Neural cell (in vitro differentiated cells): Measurements from ENCODE around the gene EXOC4. TPM values are rescaled to one million over a fixed set of nuclear protein-coding genes. Genes with fewer than 3 reads are reported as not detected.

Experiments
- H2AFZ ChIP-seq: fragments of 200-600, 300-800 bp; sonication (generic), shearing (Covaris generic); 2 replicates; pipeline ENCODE4 v1.6.0; 2014; ENCODE audit warnings: low read depth, mild to moderate bottlenecking, antibody characterized with exemption, low read length, moderate library complexity
- H3F3A ChIP-seq: fragments of 200-600 bp; shearing (Covaris generic); 2 replicates; pipeline ENCODE4 v1.6.1; 2016; ENCODE audit warnings: mild to moderate bottlenecking, moderate library complexity, mixed read lengths, antibody characterized with exemption, low read length; ENCODE audit not compliant: insufficient read depth, poor library complexity, severe bottlenecking
- H3K27ac ChIP-seq: fragments of 200-600, 300-800 bp; sonication (generic), shearing (Covaris generic); 2 replicates; pipeline ENCODE4 v1.5.1; 2014; ENCODE audit warnings: mild to moderate bottlenecking, low read length, moderate library complexity
- H3K27me3 ChIP-seq: fragments of 300-800, 200-600 bp; sonication (generic), shearing (Covaris generic); 2 replicates; pipeline ENCODE4 v1.6.0; 2014; ENCODE audit warnings: mild to moderate bottlenecking, low read depth, low read length, moderate library complexity; ENCODE audit not compliant: insufficient read depth
- H3K36me3 ChIP-seq: fragments of 300-800, 200-600 bp; sonication (generic), shearing (Covaris generic); 2 replicates; pipeline ENCODE4 v1.5.1; 2014; ENCODE audit warnings: mild to moderate bottlenecking, antibody characterized with exemption, low read length, moderate library complexity; ENCODE audit not compliant: insufficient read depth
- H3K4me2 ChIP-seq: fragments of 300-800, 200-600 bp; sonication (generic), shearing (Covaris generic); 2 replicates; pipeline ENCODE4 v1.6.0; 2014; ENCODE audit warnings: mild to moderate bottlenecking, low read length
- H3K4me3 ChIP-seq: fragments of 300-800, 200-600 bp; sonication (generic), shearing (Covaris generic); 2 replicates; pipeline ENCODE4 v1.5.1; 2014; ENCODE audit warnings: mild to moderate bottlenecking, low read length, moderate library complexity
- H3K79me2 ChIP-seq: fragments of 200-600 bp; shearing (Covaris generic); replicated peaks from 2 replicates; pipeline ENCODE4 v1.6.0; 2014; ENCODE audit warnings: mild to moderate bottlenecking, low read length, moderate library complexity; ENCODE audit not compliant: insufficient read depth
- H3K9ac ChIP-seq: fragments of 300-800, 200-600 bp; sonication (generic), shearing (Covaris generic); 2 replicates; pipeline ENCODE4 v1.6.1; 2016; ENCODE audit warnings: mild to moderate bottlenecking, low read length, mixed read lengths
- H3K9me2 ChIP-seq: fragments of 200-600 bp; shearing (Covaris generic); 2 replicates; pipeline ENCODE4 v1.6.1; 2016; ENCODE audit warnings: mild to moderate bottlenecking, low read length, mixed read lengths; ENCODE audit not compliant: insufficient read depth
- H3K9me3 ChIP-seq: fragments of 200-600, 300-800 bp; sonication (generic), shearing (Covaris generic); 2 replicates; pipeline ENCODE4 v1.6.1; 2016; ENCODE audit warnings: mild to moderate bottlenecking, mixed run types, low read length, moderate library complexity, mixed read lengths
- H4K20me1 ChIP-seq: fragments of 200-600 bp; shearing (Covaris generic); 2 replicates; pipeline ENCODE4 v1.6.1; 2016; ENCODE audit warnings: mild to moderate bottlenecking, mixed run types; ENCODE audit not compliant: insufficient read depth
- EP300 ChIP-seq: fragments of 450-650 bp; conservative IDR thresholded peaks from 2 replicates; pipeline ENCODE4 v1.6.1; 2014; ENCODE audit warnings: antibody characterized with exemption, mild to moderate bottlenecking, moderate library complexity; ENCODE audit not compliant: poor library complexity, severe bottlenecking
- EZH2 ChIP-seq: fragments of 200-600, 300-800 bp; shearing (Covaris generic), sonication (generic); IDR thresholded peaks from 2 replicates; pipeline ENCODE4 v1.6.1; 2014; ENCODE audit warnings: antibody characterized with exemption, low read length, borderline replicate concordance, mild to moderate bottlenecking; ENCODE audit not compliant: insufficient read depth, poor library complexity, severe bottlenecking
- MXI1 ChIP-seq: fragments of 450-650 bp; conservative IDR thresholded peaks from 2 replicates; pipeline ENCODE4 v1.6.1; 2014; ENCODE audit warnings: antibody characterized with exemption, mild to moderate bottlenecking; ENCODE audit not compliant: poor library complexity, severe bottlenecking
- POLR2AphosphoS5 ChIP-seq: IDR thresholded peaks from 2 replicates; pipeline ENCODE4 v1.6.1; 2012
- RAD21 ChIP-seq: fragments of 450-650 bp; conservative IDR thresholded peaks from 2 replicates; pipeline ENCODE4 v1.6.1; 2014; ENCODE audit warnings: antibody characterized with exemption, mild to moderate bottlenecking, moderate library complexity
- SMC3 ChIP-seq: fragments of 450-650 bp; conservative IDR thresholded peaks from 2 replicates; pipeline ENCODE4 v1.6.1; 2014; ENCODE audit warnings: antibody characterized with exemption, mild to moderate bottlenecking, moderate library complexity; ENCODE audit not compliant: poor library complexity
- TAF1 ChIP-seq: IDR thresholded peaks from 2 replicates; pipeline ENCODE4 v1.6.1; 2012; ENCODE audit warnings: low read depth
- polyA plus RNA-seq: library from polyadenylated mRNA; depleted of rRNA; stranded (reverse); fragments of >200 nt; gene quantifications from 2 replicates; pipeline ENCODE4 v1.2.3, GENCODE V29; 2014
- TF ChIP-seq, protein P1 (sequence below): fragments of 450-650 bp; IDR thresholded peaks from 2 replicates; pipeline ENCODE4 v1.5.1; 2014; ENCODE audit warnings: antibody characterized with exemption, mild to moderate bottlenecking, moderate library complexity; ENCODE audit not compliant: poor library complexity, severe bottlenecking
- TF ChIP-seq, protein P2 (sequence below): IDR thresholded peaks from 2 replicates; pipeline ENCODE4 v1.6.1; 2012; ENCODE audit warnings: borderline replicate concordance

The EXOC4 gene
- polyA plus RNA-seq, 1 donor from 2014 or later: 36.5 TPM

DNA sequence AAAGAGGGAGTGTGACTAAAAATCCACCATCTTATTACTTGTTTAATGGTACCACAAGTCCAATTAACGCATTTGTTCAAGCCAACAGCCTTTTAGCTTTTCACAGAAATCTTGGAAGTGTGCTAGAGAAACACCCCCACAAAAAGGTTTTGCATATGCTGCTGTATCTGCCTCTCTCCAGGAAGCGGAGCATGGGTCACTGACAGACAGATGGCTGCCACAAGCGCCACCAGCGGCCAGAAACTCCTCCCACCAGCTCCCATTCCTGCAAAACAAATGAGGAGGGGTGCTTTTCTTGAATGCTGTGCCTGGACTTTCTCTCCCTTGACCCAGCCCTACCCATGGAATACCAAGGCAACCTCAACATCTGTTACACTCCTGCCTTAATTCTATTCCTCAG, 698.0 kb downstream of the EXOC4 start:
- H3K9me2 ChIP-seq: no peaks in the 10 kb centered on the region
- TF ChIP-seq POLR2AphosphoS5 (no peak), MXI1 (no peak), EP300 (no peak), RAD21 (no peak), SMC3 (no peak), EZH2 (no peak), TAF1 (no peak)
- TF ChIP-seq, protein P1, sequence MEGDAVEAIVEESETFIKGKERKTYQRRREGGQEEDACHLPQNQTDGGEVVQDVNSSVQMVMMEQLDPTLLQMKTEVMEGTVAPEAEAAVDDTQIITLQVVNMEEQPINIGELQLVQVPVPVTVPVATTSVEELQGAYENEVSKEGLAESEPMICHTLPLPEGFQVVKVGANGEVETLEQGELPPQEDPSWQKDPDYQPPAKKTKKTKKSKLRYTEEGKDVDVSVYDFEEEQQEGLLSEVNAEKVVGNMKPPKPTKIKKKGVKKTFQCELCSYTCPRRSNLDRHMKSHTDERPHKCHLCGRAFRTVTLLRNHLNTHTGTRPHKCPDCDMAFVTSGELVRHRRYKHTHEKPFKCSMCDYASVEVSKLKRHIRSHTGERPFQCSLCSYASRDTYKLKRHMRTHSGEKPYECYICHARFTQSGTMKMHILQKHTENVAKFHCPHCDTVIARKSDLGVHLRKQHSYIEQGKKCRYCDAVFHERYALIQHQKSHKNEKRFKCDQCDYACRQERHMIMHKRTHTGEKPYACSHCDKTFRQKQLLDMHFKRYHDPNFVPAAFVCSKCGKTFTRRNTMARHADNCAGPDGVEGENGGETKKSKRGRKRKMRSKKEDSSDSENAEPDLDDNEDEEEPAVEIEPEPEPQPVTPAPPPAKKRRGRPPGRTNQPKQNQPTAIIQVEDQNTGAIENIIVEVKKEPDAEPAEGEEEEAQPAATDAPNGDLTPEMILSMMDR: no peak
- TF ChIP-seq, protein P2, sequence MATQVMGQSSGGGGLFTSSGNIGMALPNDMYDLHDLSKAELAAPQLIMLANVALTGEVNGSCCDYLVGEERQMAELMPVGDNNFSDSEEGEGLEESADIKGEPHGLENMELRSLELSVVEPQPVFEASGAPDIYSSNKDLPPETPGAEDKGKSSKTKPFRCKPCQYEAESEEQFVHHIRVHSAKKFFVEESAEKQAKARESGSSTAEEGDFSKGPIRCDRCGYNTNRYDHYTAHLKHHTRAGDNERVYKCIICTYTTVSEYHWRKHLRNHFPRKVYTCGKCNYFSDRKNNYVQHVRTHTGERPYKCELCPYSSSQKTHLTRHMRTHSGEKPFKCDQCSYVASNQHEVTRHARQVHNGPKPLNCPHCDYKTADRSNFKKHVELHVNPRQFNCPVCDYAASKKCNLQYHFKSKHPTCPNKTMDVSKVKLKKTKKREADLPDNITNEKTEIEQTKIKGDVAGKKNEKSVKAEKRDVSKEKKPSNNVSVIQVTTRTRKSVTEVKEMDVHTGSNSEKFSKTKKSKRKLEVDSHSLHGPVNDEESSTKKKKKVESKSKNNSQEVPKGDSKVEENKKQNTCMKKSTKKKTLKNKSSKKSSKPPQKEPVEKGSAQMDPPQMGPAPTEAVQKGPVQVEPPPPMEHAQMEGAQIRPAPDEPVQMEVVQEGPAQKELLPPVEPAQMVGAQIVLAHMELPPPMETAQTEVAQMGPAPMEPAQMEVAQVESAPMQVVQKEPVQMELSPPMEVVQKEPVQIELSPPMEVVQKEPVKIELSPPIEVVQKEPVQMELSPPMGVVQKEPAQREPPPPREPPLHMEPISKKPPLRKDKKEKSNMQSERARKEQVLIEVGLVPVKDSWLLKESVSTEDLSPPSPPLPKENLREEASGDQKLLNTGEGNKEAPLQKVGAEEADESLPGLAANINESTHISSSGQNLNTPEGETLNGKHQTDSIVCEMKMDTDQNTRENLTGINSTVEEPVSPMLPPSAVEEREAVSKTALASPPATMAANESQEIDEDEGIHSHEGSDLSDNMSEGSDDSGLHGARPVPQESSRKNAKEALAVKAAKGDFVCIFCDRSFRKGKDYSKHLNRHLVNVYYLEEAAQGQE: no peak

DNA sequence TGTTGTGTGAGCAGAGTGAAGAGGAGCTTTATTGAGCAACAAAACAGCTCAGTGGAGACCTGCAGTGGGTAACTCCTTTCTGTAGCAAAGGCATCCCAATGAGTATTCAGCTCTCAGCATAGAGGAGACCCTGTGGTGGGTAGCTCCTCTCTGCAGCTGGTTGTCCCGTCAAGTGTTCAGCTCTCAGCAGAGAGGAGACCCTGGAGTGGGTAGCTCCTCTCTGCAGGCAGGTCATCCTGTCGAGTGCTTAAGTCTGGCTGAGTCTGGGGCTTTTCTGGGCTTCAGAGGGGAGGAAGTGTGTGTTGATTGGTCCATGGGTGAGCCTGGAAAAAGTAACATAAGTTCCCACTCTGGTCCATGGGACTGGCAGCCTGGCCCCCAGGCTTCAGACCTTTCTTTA, 702.3 kb downstream of the EXOC4 start:
- Histone ChIP-seq H3K27ac (no peak overlapping the region), H3K9me3 (no peaks in the 10 kb centered on the region), H3K4me3 (no peak overlapping the region), H4K20me1 (no peaks in the 10 kb centered on the region), H3F3A (no peaks in the 10 kb centered on the region), H3K79me2 (no peaks in the 10 kb centered on the region), H2AFZ (no peak overlapping the region), H3K27me3 (no peaks in the 10 kb centered on the region), H3K9ac (no peak overlapping the region), H3K4me2 (no peak overlapping the region), H3K36me3 (no peaks in the 10 kb centered on the region), H3K9me2 (no peaks in the 10 kb centered on the region)
- TF ChIP-seq POLR2AphosphoS5 (no peak), EZH2 (no peak), SMC3 (no peak), RAD21 (no peak), MXI1 (no peak), EP300 (no peak), TAF1 (no peak)
- TF ChIP-seq, protein P1: no peak
- TF ChIP-seq, protein P2: no peak

More for the DNA sequence above, 698.0 kb downstream of the EXOC4 start:
- no peaks in the 10 kb centered on the region for H3K79me2 ChIP-seq
- H3K9me3 ChIP-seq: no peaks in the 10 kb centered on the region
- no peaks in the 10 kb centered on the region for H3K36me3 ChIP-seq
- no peak overlapping the region for H2AFZ ChIP-seq
- no peak overlapping the region for H3K4me2 ChIP-seq
- H3K4me3 ChIP-seq: no peak overlapping the region
- no peak overlapping the region for H3K27ac ChIP-seq
- no peaks in the 10 kb centered on the region for H4K20me1 ChIP-seq
- H3K9ac ChIP-seq: no peak overlapping the region
- H3K27me3 ChIP-seq: no peaks in the 10 kb centered on the region
- H3F3A ChIP-seq: no peaks in the 10 kb centered on the region
